Hepatocyte (in vitro differentiated cells): ENCODE results near the gene SLC39A11. TPM values are rescaled to one million over a fixed set of nuclear protein-coding genes. Genes with fewer than 3 reads are reported as not detected.

Experiments used
- DNase-seq: peaks from one replicate; pipeline ENCODE4 v3.0.0-alpha.2; 2016; ENCODE audit warnings: low spot score
- H2AFZ ChIP-seq: fragments of 200-600 bp; sonication (generic); 2 replicates; pipeline ENCODE4 v1.6.0; 2016; ENCODE audit warnings: antibody characterized with exemption, mild to moderate bottlenecking
- H3K27ac ChIP-seq: fragments of 200-600 bp; sonication (generic); 2 replicates; pipeline ENCODE4 v1.5.1; 2016; ENCODE audit warnings: mild to moderate bottlenecking
- H3K27me3 ChIP-seq: fragments of 200-600 bp; sonication (generic); 2 replicates; pipeline ENCODE4 v1.6.1; 2016
- H3K36me3 ChIP-seq: fragments of 200-600 bp; sonication (generic); replicated peaks from 2 replicates; pipeline ENCODE4 v1.5.1; 2016; ENCODE audit warnings: low read depth; ENCODE audit not compliant: insufficient read depth
- H3K4me1 ChIP-seq: fragments of 200-600 bp; sonication (generic); 2 replicates; pipeline ENCODE4 v1.5.1; 2016; ENCODE audit warnings: mild to moderate bottlenecking, moderate library complexity; ENCODE audit not compliant: insufficient read depth
- H3K4me2 ChIP-seq: fragments of 200-600 bp; sonication (generic); 2 replicates; pipeline ENCODE4 v1.6.0; 2016
- H3K4me3 ChIP-seq: fragments of 200-600 bp; sonication (generic); 2 replicates; pipeline ENCODE4 v1.5.1; 2016; ENCODE audit warnings: mild to moderate bottlenecking
- H3K79me2 ChIP-seq: fragments of 200-600 bp; sonication (generic); 2 replicates; pipeline ENCODE4 v1.6.0; 2017; ENCODE audit warnings: mild to moderate bottlenecking
- H3K9me2 ChIP-seq: fragments of 200-600 bp; sonication (generic); replicated peaks from 2 replicates; pipeline ENCODE4 v1.6.0; 2017; ENCODE audit warnings: mild to moderate bottlenecking; ENCODE audit not compliant: insufficient read depth
- H3K9me3 ChIP-seq: fragments of 200-600 bp; sonication (generic); 2 replicates; pipeline ENCODE4 v1.5.1; 2016; ENCODE audit warnings: low read depth, mild to moderate bottlenecking
- H4K20me1 ChIP-seq: fragments of 200-600 bp; sonication (generic); 2 replicates; pipeline ENCODE4 v1.6.0; 2016; ENCODE audit warnings: mild to moderate bottlenecking; ENCODE audit not compliant: insufficient read depth, poor library complexity, severe bottlenecking
- EZH2 ChIP-seq: fragments of 200-600 bp; sonication (generic); IDR thresholded peaks from 2 replicates; pipeline ENCODE4 v1.6.1; 2016; ENCODE audit warnings: antibody characterized with exemption, mild to moderate bottlenecking, borderline replicate concordance
- EZH2phosphoT487 ChIP-seq: fragments of 200-600 bp; sonication (generic); IDR thresholded peaks from one replicate; pipeline ENCODE4 v1.6.1; 2018; ENCODE audit warnings: antibody characterized with exemption, mild to moderate bottlenecking, low read depth, moderate library complexity; ENCODE audit not compliant: unreplicated experiment, severe bottlenecking
- WGBS: methylation state at CpG from one replicate; pipeline ENCODE4 v1.1.6; 2016; ENCODE audit warnings: low lambda C conversion rate; ENCODE audit errors: missing lambda C conversion rate; 5-methylcytosine and 5-hydroxymethylcytosine counted together
- polyA plus RNA-seq: library from polyadenylated mRNA; unstranded; fragments of >200 nt; fragmentation: Nextera tagmentation; extraction: Ambion mirVana; gene quantifications from 2 replicates; pipeline ENCODE4 v1.2.1, GENCODE V29; 2016
- total RNA-seq: library from RNA; depleted of rRNA; stranded (reverse); fragments of >200 nt; gene quantifications from 2 replicates; pipeline ENCODE4 v1.2.3, GENCODE V29; 2014
- TF ChIP-seq, protein P1 (sequence below): fragments of 200-600 bp; sonication (generic); IDR thresholded peaks from 2 replicates; pipeline ENCODE4 v1.5.1; 2016; ENCODE audit warnings: antibody characterized with exemption, mild to moderate bottlenecking; ENCODE audit not compliant: poor library complexity

The SLC39A11 gene
- total and polyA plus RNA-seq, 2 experiments from 2014 or later = 37.7 to 39.1 TPM

DNA sequence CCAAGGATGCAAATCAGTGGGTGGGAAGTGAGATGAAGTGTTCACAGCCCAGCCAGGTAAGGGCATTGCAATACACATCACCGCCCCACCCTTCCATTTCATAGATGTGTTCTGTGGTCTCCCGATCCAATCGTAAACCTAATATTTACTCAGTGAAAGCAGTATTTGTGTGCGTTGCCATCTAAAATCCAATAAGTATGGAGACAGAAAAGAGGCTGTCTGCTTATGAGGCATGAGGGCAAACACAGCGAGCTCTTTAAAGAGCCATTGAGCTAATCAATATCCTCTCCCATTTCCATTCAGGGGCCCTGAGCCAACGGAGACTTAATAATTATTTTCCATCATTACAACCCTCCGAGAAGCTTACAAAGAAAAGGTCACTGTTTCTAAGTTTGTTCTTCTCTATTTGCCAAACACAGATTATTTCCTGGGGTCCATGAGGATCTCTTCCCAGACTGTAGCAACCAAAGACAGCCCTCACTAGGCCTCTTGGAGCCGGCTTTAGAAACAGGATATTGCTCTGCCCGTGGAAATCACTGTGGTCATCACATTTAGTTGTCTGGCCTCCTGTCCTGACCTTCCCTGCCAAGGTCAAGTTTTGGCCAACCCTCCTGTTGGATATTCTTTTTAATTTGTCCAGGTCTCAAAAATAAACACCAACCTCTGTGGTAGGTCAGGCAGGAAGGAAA, 120.1 kb downstream of the SLC39A11 start:
- H3K4me2 ChIP-seq = no peak overlapping the region
- peaks cover 7% of the 10 kb centered on the region for H3K4me1 ChIP-seq
- no peaks in the 10 kb centered on the region for H3K27me3 ChIP-seq
- 59% methylated on average over 9 of the region's 9 CpGs for WGBS
- H3K79me2 ChIP-seq = no peaks in the 10 kb centered on the region
- H4K20me1 ChIP-seq = no peaks in the 10 kb centered on the region
- H3K9me3 ChIP-seq = no peaks in the 10 kb centered on the region
- no peaks in the 10 kb centered on the region for H3K36me3 ChIP-seq
- no peaks in the 10 kb centered on the region for H3K9me2 ChIP-seq
- no peak overlapping the region for H3K4me3 ChIP-seq
- no peak for TF ChIP-seq EZH2phosphoT487
- TF ChIP-seq EZH2 = no peak
- TF ChIP-seq, protein P1, sequence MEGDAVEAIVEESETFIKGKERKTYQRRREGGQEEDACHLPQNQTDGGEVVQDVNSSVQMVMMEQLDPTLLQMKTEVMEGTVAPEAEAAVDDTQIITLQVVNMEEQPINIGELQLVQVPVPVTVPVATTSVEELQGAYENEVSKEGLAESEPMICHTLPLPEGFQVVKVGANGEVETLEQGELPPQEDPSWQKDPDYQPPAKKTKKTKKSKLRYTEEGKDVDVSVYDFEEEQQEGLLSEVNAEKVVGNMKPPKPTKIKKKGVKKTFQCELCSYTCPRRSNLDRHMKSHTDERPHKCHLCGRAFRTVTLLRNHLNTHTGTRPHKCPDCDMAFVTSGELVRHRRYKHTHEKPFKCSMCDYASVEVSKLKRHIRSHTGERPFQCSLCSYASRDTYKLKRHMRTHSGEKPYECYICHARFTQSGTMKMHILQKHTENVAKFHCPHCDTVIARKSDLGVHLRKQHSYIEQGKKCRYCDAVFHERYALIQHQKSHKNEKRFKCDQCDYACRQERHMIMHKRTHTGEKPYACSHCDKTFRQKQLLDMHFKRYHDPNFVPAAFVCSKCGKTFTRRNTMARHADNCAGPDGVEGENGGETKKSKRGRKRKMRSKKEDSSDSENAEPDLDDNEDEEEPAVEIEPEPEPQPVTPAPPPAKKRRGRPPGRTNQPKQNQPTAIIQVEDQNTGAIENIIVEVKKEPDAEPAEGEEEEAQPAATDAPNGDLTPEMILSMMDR = no peak
- H2AFZ ChIP-seq = no peak overlapping the region
- H3K27ac ChIP-seq = no peak overlapping the region
- no peak for DNase-seq

DNA sequence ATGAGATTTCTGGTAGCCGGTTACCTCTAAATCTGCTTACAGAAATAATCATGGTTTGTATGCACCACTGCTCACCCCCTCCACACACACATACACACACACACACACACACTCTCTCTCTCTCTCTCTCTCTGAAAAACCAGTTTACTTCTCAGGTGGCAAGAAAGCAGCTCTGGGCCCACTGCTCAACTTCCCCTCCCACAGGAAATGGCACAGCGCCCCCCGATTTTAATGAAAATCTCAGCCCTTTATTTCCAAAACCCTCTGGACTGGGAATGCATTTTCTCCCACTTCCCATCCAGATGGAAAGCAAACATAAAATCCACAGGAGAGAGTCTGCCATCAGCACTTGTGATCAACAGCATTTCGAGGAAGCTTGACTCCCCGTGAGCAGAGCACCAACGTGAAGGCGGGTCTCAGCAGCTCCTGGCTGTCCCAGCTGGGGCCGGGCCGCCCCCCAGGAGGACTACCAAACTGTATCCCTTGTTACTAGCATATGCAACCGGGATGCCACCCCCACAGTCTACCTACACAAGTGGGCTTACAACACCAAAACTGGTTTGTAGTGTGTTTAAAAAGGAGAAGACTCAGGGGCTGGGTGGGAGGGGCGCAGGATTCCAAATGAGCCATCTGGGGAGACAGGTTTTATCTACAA, 121.1 kb downstream of the SLC39A11 start:
- no peaks in the 10 kb centered on the region for H4K20me1 ChIP-seq
- H3K4me1 ChIP-seq = no peaks in the 10 kb centered on the region
- no peak overlapping the region for H3K4me3 ChIP-seq
- no peak overlapping the region for H3K4me2 ChIP-seq
- TF ChIP-seq, protein P1 = no peak
- TF ChIP-seq EZH2 (no peak), EZH2phosphoT487 (no peak)
- 82% methylated on average over 11 of the region's 11 CpGs for WGBS
- no peak overlapping the region for H2AFZ ChIP-seq
- no peaks in the 10 kb centered on the region for H3K79me2 ChIP-seq
- H3K27ac ChIP-seq = no peak overlapping the region
- H3K9me3 ChIP-seq = no peaks in the 10 kb centered on the region
- no peaks in the 10 kb centered on the region for H3K27me3 ChIP-seq
- no peak for DNase-seq
- no peaks in the 10 kb centered on the region for H3K36me3 ChIP-seq
- H3K9me2 ChIP-seq = no peaks in the 10 kb centered on the region

DNA sequence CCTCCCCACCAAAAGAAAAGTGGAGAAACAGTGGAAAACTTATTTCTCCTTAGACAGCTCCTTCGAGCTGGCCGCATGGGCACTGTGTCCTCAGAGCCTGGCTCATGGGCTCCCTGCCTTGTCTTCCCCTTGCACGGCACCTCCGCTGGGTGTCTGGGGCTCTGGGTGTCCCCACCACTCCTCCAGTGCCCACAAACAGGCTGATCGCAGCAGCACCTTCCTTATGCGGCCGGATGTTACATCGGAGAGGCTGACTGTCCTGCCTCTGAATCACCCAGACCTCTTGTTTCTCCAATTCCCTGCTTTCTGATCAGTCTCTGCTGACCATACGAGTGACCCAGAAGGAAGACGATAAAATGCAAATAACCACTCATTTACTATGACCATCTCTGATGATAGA, 121.7 kb downstream of the SLC39A11 start:
- Histone ChIP-seq H3K9me3 (no peaks in the 10 kb centered on the region), H3K4me2 (no peak overlapping the region), H3K79me2 (no peaks in the 10 kb centered on the region), H3K27ac (no peak overlapping the region), H3K9me2 (no peaks in the 10 kb centered on the region), H3K4me1 (no peaks in the 10 kb centered on the region), H3K36me3 (no peaks in the 10 kb centered on the region), H2AFZ (no peak overlapping the region), H3K4me3 (no peak overlapping the region), H4K20me1 (no peaks in the 10 kb centered on the region), H3K27me3 (no peaks in the 10 kb centered on the region)
- TF ChIP-seq, protein P1 = no peak
- no peak for TF ChIP-seq EZH2phosphoT487
- TF ChIP-seq EZH2 = no peak
- WGBS = 88% methylated on average over 10 of the region's 10 CpGs
- DNase-seq = no peak
